Activated naive CD4-positive, alpha-beta T cell treated with anti-CD3 and anti-CD28 coated beads, Interleukin-2, amount 50 U/mL, for 72 hours (primary cell): ENCODE results near the gene PDE4D. TPM values are rescaled to one million over a fixed set of nuclear protein-coding genes. Genes with fewer than 3 reads are reported as not detected.

Experiments
- ATAC-seq, 2 donors: fragments of 150-1000 bp; cut with Tn5 transposase; 2 replicates each; pipeline ENCODE4 v1.10.0; 2021; ENCODE audit warnings: mild to moderate bottlenecking in 2 of 2, moderate library complexity in 2 of 2
- DNase-seq, 2 donors: peaks; one replicate each; pipeline ENCODE4 v3.0.0; 2021 to 2022; ENCODE audit warnings: low spot score in 2 of 2
- H3K27ac Mint-ChIP-seq, 2 donors: one replicate each; pipeline ENCODE4 v1.8.0; 2022; ENCODE audit warnings: mild to moderate bottlenecking in 2 of 2, mixed read lengths in 2 of 2
- H3K36me3 Mint-ChIP-seq, 2 donors: one replicate each; pipeline ENCODE4 v1.8.0; 2022; ENCODE audit warnings: mixed read lengths in 2 of 2
- H3K9me3 Mint-ChIP-seq, 2 donors: one replicate each; pipeline ENCODE4 v1.8.0; 2022; ENCODE audit warnings: mixed read lengths in 2 of 2
- total RNA-seq, 2 donors: library from RNA; stranded (reverse); gene quantifications; one replicate each; pipeline ENCODE4 v1.2.3, GENCODE V29; 2022

The PDE4D gene
- total RNA-seq, 2 donors from 2014 or later, result 31.1 to 86.7 TPM

- Mint-ChIP-seq H3K9me3 (no peaks in the 10 kb centered on the region), H3K27ac (no peak overlapping the region), H3K36me3 (no peaks in the 10 kb centered on the region)
- no peak for ATAC-seq
- no peak for DNase-seq
These were observed 538.7 kb downstream of the PDE4D start for GRCh38 chr5:59354811-59355210.

GRCh38 chr5:59354274-59354673 is 539.3 kb downstream of the PDE4D start:
- Mint-ChIP-seq H3K36me3 (no peaks in the 10 kb centered on the region), H3K27ac (no peak overlapping the region), H3K9me3 (no peaks in the 10 kb centered on the region)
- no peak for DNase-seq
- ATAC-seq, result no peak

DNA sequence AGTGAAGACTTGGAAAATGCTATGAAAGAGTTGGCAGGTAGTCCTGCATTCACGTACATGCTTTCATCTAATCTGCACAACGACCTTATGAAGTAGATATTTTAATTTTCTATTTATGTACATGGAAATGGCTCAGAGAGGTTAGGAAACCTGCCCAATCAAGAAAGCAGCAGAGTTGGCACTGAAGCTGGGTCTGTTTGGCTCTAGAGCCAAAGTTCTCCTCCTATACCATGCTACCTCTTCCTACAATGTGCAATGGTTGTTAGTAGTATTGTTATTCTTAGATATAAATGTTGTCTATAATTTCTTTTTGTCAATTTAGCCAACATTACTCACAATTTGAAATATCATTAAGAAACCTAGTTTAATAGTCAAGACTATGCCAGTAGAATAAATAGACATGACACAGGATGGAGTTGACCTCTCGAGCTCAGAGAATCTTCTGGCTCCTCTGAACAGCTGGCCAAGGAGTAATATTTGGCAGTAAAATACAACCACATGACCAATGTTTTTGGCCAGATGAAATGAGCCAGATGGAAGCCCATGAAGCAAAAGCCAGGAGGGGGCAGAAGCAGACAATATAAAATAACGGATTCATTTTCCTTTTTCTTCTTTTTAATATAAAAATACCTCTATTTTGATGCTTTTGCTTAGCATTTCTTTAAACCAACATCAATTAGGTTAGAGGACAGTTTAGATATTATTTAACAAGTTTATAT is 542.3 kb downstream of the PDE4D start:
- Mint-ChIP-seq H3K27ac (no peak overlapping the region), H3K9me3 (no peaks in the 10 kb centered on the region), H3K36me3 (no peaks in the 10 kb centered on the region)
- no peak for ATAC-seq
- DNase-seq, result no peak

- ATAC-seq (no peak), DNase-seq (no peak)
- no peak overlapping the region for H3K27ac Mint-ChIP-seq
- no peaks in the 10 kb centered on the region for H3K36me3 Mint-ChIP-seq
- H3K9me3 Mint-ChIP-seq, result no peaks in the 10 kb centered on the region
These were observed 545.3 kb downstream of the PDE4D start for GRCh38 chr5:59348189-59348588.

DNA sequence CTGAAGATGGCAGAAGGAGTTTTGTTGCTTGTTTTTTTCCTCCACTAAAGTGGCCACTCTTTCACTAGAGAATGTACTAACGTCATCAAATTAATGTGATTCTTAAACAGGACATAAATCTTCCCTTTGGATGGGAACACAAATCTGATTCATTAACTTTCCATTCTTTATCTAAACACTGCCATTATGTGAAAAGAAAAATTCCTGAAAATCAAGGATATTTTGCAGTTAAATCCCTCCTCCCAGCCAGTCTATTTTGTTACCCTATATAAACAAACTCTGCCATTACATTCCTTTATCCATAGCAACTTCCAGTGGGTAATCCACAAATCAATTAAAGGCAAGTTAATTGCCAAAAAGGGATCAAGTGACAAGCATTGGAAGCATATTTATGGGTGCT is 546.5 kb downstream of the PDE4D start:
- no peak overlapping the region for H3K27ac Mint-ChIP-seq
- ATAC-seq (no peak), DNase-seq (no peak)
- no peaks in the 10 kb centered on the region for H3K9me3 Mint-ChIP-seq
- H3K36me3 Mint-ChIP-seq, result no peaks in the 10 kb centered on the region

- Mint-ChIP-seq H3K36me3 (no peaks in the 10 kb centered on the region), H3K27ac (no peak overlapping the region), H3K9me3 (no peaks in the 10 kb centered on the region)
- DNase-seq (no peak), ATAC-seq (no peak)
These were observed 547.0 kb downstream of the PDE4D start for GRCh38 chr5:59346514-59346913.

- ATAC-seq, result no peak
- H3K27ac Mint-ChIP-seq, result no peak overlapping the region
- no peaks in the 10 kb centered on the region for H3K9me3 Mint-ChIP-seq
- DNase-seq, result no peak
- H3K36me3 Mint-ChIP-seq, result no peaks in the 10 kb centered on the region
These were observed 551.3 kb downstream of the PDE4D start for GRCh38 chr5:59342181-59342580.

- ATAC-seq (no peak), DNase-seq (no peak)
- Mint-ChIP-seq H3K36me3 (no peaks in the 10 kb centered on the region), H3K9me3 (no peaks in the 10 kb centered on the region), H3K27ac (no peak overlapping the region)
These were observed 551.8 kb downstream of the PDE4D start for GRCh38 chr5:59341760-59342159.

GRCh38 chr5:59341155-59341554 is 552.4 kb downstream of the PDE4D start:
- no peak overlapping the region for H3K27ac Mint-ChIP-seq
- ATAC-seq (no peak), DNase-seq (no peak)
- no peaks in the 10 kb centered on the region for H3K36me3 Mint-ChIP-seq
- H3K9me3 Mint-ChIP-seq, result no peaks in the 10 kb centered on the region

GRCh38 chr5:59340637-59341036 is 552.9 kb downstream of the PDE4D start:
- ATAC-seq (no peak), DNase-seq (no peak)
- Mint-ChIP-seq H3K9me3 (no peaks in the 10 kb centered on the region), H3K27ac (no peak overlapping the region), H3K36me3 (no peaks in the 10 kb centered on the region)

GRCh38 chr5:59337240-59337639 is 556.3 kb downstream of the PDE4D start:
- no peak for DNase-seq
- H3K9me3 Mint-ChIP-seq, result no peaks in the 10 kb centered on the region
- H3K27ac Mint-ChIP-seq, result no peak overlapping the region
- no peak for ATAC-seq
- H3K36me3 Mint-ChIP-seq, result no peaks in the 10 kb centered on the region

GRCh38 chr5:59335544-59335943 is 558.0 kb downstream of the PDE4D start:
- Mint-ChIP-seq H3K36me3 (no peaks in the 10 kb centered on the region), H3K27ac (no peak overlapping the region), H3K9me3 (no peaks in the 10 kb centered on the region)
- ATAC-seq, result no peak
- DNase-seq, result no peak

DNA sequence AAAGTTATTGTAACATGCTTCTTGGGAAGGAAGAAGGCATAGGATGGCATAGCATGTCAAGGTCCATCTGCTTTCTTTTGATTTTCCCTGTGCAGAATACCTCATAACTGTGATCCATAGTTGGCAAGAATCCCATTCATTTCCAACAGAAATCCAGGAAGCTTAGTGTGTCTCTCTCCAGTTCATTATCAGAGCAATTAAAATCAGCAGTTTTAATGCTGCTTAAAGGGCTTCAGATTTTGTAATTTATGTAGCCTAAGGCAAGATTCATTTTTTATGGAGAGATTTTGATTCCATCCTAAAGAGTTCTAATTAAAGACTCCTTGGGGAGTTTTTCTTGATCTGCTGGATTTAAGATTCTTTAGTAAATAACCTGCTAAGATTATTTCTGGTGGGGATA is 560.1 kb downstream of the PDE4D start:
- no peaks in the 10 kb centered on the region for H3K9me3 Mint-ChIP-seq
- H3K27ac Mint-ChIP-seq, result no peak overlapping the region
- no peaks in the 10 kb centered on the region for H3K36me3 Mint-ChIP-seq
- ATAC-seq (no peak), DNase-seq (no peak)

DNA sequence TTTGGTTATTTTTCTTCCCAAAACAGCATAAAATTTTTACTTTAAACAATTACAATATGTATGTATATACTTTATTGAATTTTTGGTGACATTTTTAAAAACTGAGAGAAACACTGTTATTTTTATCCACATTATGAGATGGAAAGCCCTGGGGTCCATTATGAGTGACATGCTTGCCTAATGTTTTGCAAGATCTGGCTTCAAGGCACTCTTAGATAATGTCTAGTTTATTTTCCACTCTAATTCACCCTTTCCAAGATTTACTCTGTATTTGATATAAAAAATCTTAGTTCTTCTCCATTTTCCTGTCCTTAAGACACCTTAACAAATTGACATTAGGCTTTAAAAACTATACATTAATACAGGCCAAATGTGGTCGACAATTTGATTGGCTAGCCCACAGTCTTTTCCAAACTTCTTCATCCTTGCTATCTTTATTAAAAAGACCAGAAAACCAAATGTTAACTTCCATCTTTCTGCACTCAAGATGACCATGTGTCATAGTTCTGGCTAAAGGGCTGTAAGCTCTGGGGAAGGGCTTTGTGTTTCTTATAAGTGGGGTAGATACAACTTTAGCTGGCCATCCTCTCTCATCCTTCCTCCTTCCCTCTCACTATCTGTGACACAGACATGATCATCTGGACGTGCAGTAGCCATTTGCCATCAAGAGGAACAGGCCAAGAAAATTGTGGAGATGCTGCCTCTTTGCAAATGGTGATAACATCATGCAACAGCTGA is 561.1 kb downstream of the PDE4D start:
- no peaks in the 10 kb centered on the region for H3K9me3 Mint-ChIP-seq
- no peaks in the 10 kb centered on the region for H3K36me3 Mint-ChIP-seq
- no peak overlapping the region for H3K27ac Mint-ChIP-seq
- no peak for ATAC-seq
- no peak for DNase-seq

GRCh38 chr5:59330680-59331079 is 562.8 kb downstream of the PDE4D start:
- no peaks in the 10 kb centered on the region for H3K9me3 Mint-ChIP-seq
- ATAC-seq, result no peak
- H3K36me3 Mint-ChIP-seq, result no peaks in the 10 kb centered on the region
- H3K27ac Mint-ChIP-seq, result no peak overlapping the region
- no peak for DNase-seq

- no peak for ATAC-seq
- H3K36me3 Mint-ChIP-seq, result no peaks in the 10 kb centered on the region
- H3K27ac Mint-ChIP-seq, result no peak overlapping the region
- no peak for DNase-seq
- no peaks in the 10 kb centered on the region for H3K9me3 Mint-ChIP-seq
These were observed 564.7 kb downstream of the PDE4D start for GRCh38 chr5:59328709-59329296.

- Mint-ChIP-seq H3K9me3 (no peaks in the 10 kb centered on the region), H3K36me3 (no peaks in the 10 kb centered on the region), H3K27ac (no peak overlapping the region)
- no peak for DNase-seq
- no peak for ATAC-seq
These were observed 566.1 kb downstream of the PDE4D start for GRCh38 chr5:59327191-59327980.
